Measurements from ENCODE around the gene RABGAP1L.

The RABGAP1L gene

DNA sequence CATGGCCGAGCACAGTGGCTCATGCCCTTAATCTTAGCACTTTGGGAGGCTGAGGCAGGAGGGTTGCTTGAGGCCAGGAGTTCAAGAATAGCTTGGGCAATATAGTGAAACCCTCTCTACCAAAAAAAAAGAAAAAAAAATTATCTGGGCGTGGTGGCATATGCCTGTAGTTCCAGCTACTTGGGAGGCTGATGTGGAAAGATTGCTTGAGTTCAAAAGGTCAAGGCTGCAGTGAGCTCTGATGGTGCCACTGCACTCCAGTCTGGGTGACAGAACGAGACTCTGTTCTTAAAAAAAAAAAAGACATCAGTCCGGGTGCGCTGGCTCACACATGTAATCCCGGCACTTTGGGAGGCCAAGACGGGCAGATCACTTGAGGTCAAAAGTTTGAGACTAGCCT is 589.3 kb downstream of the RABGAP1L start:
- DNase-seq (ENCODE audit: low read depth), result no peak
- TF ChIP-seq, protein P1, sequence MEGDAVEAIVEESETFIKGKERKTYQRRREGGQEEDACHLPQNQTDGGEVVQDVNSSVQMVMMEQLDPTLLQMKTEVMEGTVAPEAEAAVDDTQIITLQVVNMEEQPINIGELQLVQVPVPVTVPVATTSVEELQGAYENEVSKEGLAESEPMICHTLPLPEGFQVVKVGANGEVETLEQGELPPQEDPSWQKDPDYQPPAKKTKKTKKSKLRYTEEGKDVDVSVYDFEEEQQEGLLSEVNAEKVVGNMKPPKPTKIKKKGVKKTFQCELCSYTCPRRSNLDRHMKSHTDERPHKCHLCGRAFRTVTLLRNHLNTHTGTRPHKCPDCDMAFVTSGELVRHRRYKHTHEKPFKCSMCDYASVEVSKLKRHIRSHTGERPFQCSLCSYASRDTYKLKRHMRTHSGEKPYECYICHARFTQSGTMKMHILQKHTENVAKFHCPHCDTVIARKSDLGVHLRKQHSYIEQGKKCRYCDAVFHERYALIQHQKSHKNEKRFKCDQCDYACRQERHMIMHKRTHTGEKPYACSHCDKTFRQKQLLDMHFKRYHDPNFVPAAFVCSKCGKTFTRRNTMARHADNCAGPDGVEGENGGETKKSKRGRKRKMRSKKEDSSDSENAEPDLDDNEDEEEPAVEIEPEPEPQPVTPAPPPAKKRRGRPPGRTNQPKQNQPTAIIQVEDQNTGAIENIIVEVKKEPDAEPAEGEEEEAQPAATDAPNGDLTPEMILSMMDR (IDR thresholded peaks at IDR 0.05; ENCODE audit: insufficient read depth, low read depth, low read length, missing control alignments), result no peak

DNA sequence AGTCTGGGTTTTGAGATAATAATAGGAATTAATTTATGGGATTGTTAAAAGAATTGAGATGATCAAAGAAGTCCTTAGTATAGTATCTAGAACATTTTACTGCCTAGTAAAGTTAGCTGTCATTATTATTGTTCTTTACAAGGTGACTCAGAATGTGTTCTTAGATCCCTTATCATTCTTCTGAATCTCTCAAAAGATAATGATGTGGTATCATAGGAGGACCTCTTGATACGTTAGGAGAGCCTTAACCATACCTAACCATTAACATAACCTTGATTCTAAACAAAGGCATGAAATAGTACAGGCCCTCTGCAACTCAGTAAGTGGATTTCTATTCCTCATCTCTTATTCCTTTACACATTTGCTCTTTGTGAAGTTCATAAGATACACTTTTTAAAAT is 593.8 kb downstream of the RABGAP1L start:
- DNase-seq (ENCODE audit: low read depth), result no peak
- no peak overlapping the region for H3K4me3 ChIP-seq (ENCODE audit: low read length)
- TF ChIP-seq, protein P1 (IDR thresholded peaks at IDR 0.05; ENCODE audit: insufficient read depth, low read depth, low read length, missing control alignments), result no peak

More for the DNA sequence above, 589.3 kb downstream of the RABGAP1L start:
- no peak overlapping the region for H3K4me3 ChIP-seq (ENCODE audit: low read length)

DNA sequence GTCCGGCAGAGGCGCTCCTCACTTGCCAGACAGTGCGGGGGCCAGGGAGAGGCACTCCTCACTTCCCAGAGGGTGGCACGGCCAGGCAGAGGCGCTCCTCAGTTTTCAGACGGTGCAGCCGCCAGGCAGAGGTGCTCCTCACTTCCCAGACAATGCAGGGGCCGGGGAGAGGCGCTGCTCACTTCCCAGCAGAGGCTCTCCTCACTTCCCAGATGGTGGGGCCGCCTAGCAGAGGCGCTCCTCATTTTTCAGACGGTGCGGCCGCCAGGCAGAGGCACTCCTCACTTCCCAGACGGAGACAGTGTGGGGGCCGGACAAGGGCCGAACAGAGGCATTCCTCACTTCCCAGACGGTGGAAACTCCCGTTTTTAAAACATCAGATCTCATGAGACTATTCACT is 602.0 kb downstream of the RABGAP1L start:
- DNase-seq (ENCODE audit: low read depth), result no peak
- TF ChIP-seq, protein P1 (IDR thresholded peaks at IDR 0.05; ENCODE audit: insufficient read depth, low read depth, low read length, missing control alignments), result no peak
- no peak overlapping the region for H3K4me3 ChIP-seq (ENCODE audit: low read length)

DNA sequence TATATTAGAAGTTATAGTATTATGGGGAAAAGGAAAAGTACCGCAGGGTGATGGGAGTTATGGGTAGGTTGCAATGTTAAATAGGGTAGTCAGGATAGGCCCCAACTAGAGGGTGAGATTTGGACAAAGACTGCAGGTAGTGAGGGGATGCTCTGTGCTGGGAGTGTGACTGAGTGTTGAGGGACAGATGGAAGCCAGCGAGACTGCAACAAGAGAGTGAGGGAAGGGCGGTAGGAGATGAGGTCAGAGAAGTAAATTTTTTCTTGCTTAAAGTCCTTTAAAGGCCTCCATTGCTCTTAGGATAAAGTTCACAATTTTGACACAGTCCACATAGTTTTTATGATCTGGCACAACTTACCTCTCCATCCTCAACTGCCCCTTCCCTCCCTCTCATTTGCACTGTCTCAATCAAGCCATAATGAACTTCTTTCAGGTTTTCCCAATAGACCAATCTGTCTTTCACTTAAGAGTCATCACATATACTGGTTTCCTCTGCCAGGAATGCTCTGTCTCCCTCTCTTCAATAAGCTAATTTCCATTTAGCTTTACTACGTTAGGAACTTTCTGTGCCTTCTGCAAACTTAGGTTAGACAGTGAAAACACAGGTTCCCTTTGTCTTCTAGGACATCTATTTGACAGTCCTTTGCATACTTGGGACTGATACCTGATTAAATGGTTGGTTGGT is 602.7 kb downstream of the RABGAP1L start:
- no peak for DNase-seq (ENCODE audit: low read depth)
- H3K4me3 ChIP-seq (ENCODE audit: low read length), result no peak overlapping the region
- TF ChIP-seq, protein P1 (IDR thresholded peaks at IDR 0.05; ENCODE audit: insufficient read depth, low read depth, low read length, missing control alignments), result no peak

DNA sequence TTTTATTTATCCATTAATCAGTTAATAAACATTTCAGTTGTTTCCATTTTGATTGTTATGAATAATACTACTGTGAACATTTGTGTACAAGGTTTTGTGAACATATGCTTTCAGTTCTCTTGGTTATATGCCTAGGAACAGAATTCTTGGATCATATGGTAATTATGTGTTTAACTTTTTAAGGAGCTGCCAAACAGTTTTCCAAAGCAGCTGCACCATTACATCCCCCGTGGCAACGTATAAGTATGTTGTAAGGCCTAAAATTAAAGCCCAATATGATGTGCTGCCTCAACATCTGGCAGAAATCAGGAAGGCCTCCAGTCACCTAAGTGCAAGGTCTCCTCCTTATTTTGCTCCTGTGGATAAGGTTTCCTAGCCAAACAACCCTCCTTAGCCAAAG is 604.9 kb downstream of the RABGAP1L start:
- no peak for DNase-seq (ENCODE audit: low read depth)
- H3K4me3 ChIP-seq (ENCODE audit: low read length), result no peak overlapping the region
- TF ChIP-seq, protein P1 (IDR thresholded peaks at IDR 0.05; ENCODE audit: insufficient read depth, low read depth, low read length, missing control alignments), result no peak

DNA sequence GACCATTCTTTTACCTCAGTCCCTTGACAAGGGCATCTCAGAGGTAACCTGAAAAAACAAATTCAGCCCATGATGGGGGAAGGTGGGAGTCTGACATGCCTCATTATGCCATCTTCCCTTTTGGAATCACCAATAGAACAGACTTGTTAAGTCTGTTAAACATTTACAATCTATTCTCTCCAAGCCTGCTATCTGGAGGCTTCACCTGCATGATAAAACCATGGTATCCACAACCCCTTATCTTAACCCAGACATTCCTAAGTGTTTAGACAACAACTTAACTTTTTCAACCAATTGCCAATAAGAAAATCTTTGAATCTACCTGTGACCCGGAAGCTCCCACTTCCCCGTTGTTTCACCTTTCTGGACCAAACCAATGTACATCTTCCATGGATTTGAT is 607.4 kb downstream of the RABGAP1L start:
- TF ChIP-seq, protein P1 (IDR thresholded peaks at IDR 0.05; ENCODE audit: insufficient read depth, low read depth, low read length, missing control alignments), result no peak
- no peak for DNase-seq (ENCODE audit: low read depth)
- H3K4me3 ChIP-seq (ENCODE audit: low read length), result no peak overlapping the region

DNA sequence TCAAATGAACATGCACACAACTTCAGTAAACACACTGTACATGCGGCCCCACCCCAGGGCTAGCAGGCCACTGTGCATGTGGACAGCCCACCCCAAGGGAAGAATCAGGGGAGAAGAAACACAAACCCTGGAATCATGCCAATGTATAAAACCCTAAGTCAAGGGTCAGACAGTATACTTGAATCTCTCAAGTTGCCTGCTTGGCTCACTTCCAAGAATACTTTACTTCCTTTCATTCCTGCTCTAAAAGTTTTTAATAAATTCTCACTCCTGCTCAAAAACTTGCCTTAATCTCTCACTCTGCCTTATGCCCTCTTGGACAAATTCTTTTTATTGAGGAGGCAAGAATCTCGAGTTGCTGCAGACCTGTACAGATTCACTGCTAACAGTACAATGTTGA is 609.2 kb downstream of the RABGAP1L start:
- DNase-seq (ENCODE audit: low read depth), result no peak
- H3K4me3 ChIP-seq (ENCODE audit: low read length), result no peak overlapping the region
- TF ChIP-seq, protein P1 (IDR thresholded peaks at IDR 0.05; ENCODE audit: insufficient read depth, low read depth, low read length, missing control alignments), result no peak
